CD14-positive monocyte (primary cell): Measurements from ENCODE around the gene IKBKG. TPM values are rescaled to one million over a fixed set of nuclear protein-coding genes. Genes with fewer than 3 reads are reported as not detected.

ENCODE experiments used
- DNase-seq, 3 donors: peaks; one replicate each; pipeline ENCODE4 v3.0.0-alpha.2; 2011 to 2022
- H2AFZ ChIP-seq: 2 replicates; pipeline ENCODE4 v1.6.0; 2012; ENCODE audit warnings: mild to moderate bottlenecking, low read depth, low read length, inconsistent platforms; ENCODE audit not compliant: insufficient read depth, poor library complexity, severe bottlenecking
- H3K27ac ChIP-seq, 2 donors: 1 replicate in 1 of 2; 2 replicates in 1 of 2; pipeline ENCODE4 v1.5.1; 2012 to 2013; ENCODE audit warnings: low read length in 2 of 2, control low read depth in 1 of 2, inconsistent platforms in 1 of 2, low read depth in 1 of 2, mild to moderate bottlenecking in 1 of 2
- H3K27me3 ChIP-seq, 2 donors: one replicate each; pipeline versions ENCODE4 v1.6.0 to v1.6.1; 2011 to 2013; ENCODE audit warnings: low read length in 2 of 2; ENCODE audit not compliant: control insufficient read depth in 2 of 2, insufficient read depth in 2 of 2
- H3K36me3 ChIP-seq, 2 donors: replicated peaks in 1 of 2; 1 replicate in 1 of 2; 2 replicates in 1 of 2; pipeline versions ENCODE4 v1.5.1 to v1.6.1; 2012 to 2013; ENCODE audit warnings: low read length in 2 of 2, control low read depth in 1 of 2, inconsistent platforms in 1 of 2, mild to moderate bottlenecking in 1 of 2; ENCODE audit not compliant: insufficient read depth in 2 of 2, control insufficient read depth in 1 of 2
- H3K4me1 ChIP-seq, 2 donors: 1 replicate in 1 of 2; 2 replicates in 1 of 2; pipeline versions ENCODE4 v1.5.1 to v1.6.1; 2012 to 2013; ENCODE audit warnings: low read length in 2 of 2, control low read depth in 1 of 2, inconsistent platforms in 1 of 2, mild to moderate bottlenecking in 1 of 2, moderate library complexity in 1 of 2; ENCODE audit not compliant: insufficient read depth in 2 of 2, control insufficient read depth in 1 of 2
- H3K4me2 ChIP-seq: replicated peaks from 2 replicates; pipeline ENCODE3; 2012; ENCODE audit warnings: low read length, moderate library complexity, mild to moderate bottlenecking; ENCODE audit not compliant: poor library complexity, severe bottlenecking; ENCODE audit errors: extremely low read depth
- H3K4me3 ChIP-seq, 3 experiments: fragments of 200-600 bp in 1 of 3; sonication (generic) in 1 of 3; replicated peaks in 1 of 3; 1 replicate in 2 of 3; 2 replicates in 1 of 3; pipeline ENCODE4 v1.5.1; 2011 to 2013; ENCODE audit warnings: low read length in 3 of 3, mild to moderate bottlenecking in 3 of 3, control low read depth in 2 of 3, low read depth in 2 of 3, inconsistent platforms in 1 of 3, moderate library complexity in 1 of 3
- H3K79me2 ChIP-seq: 2 replicates; pipeline ENCODE4 v1.6.0; 2012; ENCODE audit warnings: mild to moderate bottlenecking, control low read depth, inconsistent platforms, low read length, moderate library complexity; ENCODE audit not compliant: insufficient read depth
- H3K9ac ChIP-seq: 2 replicates; pipeline ENCODE4 v1.6.0; 2017; ENCODE audit warnings: low read length, mild to moderate bottlenecking; ENCODE audit not compliant: insufficient read depth, poor library complexity, severe bottlenecking
- H3K9me3 ChIP-seq, 2 donors: replicated peaks in 1 of 2; 1 replicate in 1 of 2; 2 replicates in 1 of 2; pipeline versions ENCODE4 v1.5.1 to v1.6.1; 2012 to 2013; ENCODE audit warnings: low read length in 2 of 2, control low read depth in 1 of 2; ENCODE audit not compliant: control insufficient read depth in 1 of 2, insufficient read depth in 1 of 2
- H4K20me1 ChIP-seq: 2 replicates; pipeline ENCODE4 v1.6.0; 2012; ENCODE audit warnings: mild to moderate bottlenecking, low read length, control low read depth, moderate library complexity; ENCODE audit not compliant: insufficient read depth
- H3K27ac Mint-ChIP-seq, 7 donors: one replicate each; pipeline ENCODE4 v1.8.0; 2020; ENCODE audit warnings: mild to moderate bottlenecking in 7 of 7, mixed read lengths in 7 of 7, moderate library complexity in 6 of 7, inconsistent platforms in 2 of 7
- H3K27me3 Mint-ChIP-seq, 3 donors: one replicate each; pipeline ENCODE4 v1.8.0; 2021 to 2022; ENCODE audit warnings: low read depth in 3 of 3, mild to moderate bottlenecking in 3 of 3, mixed read lengths in 3 of 3, moderate library complexity in 3 of 3, inconsistent platforms in 1 of 3
- H3K36me3 Mint-ChIP-seq, 2 donors: one replicate each; pipeline ENCODE4 v1.8.0; 2020; ENCODE audit warnings: mixed read lengths in 2 of 2, inconsistent platforms in 1 of 2, mild to moderate bottlenecking in 1 of 2
- H3K4me1 Mint-ChIP-seq: one replicate; pipeline ENCODE4 v1.8.0; 2020; ENCODE audit warnings: mild to moderate bottlenecking, mixed read lengths
- H3K4me3 Mint-ChIP-seq, 2 donors: one replicate each; pipeline ENCODE4 v1.8.0; 2020; ENCODE audit warnings: mild to moderate bottlenecking in 2 of 2, mixed read lengths in 2 of 2, moderate library complexity in 1 of 2
- H3K9me3 Mint-ChIP-seq, 7 donors: one replicate each; pipeline ENCODE4 v1.8.0; 2020 to 2022; ENCODE audit warnings: mixed read lengths in 7 of 7, mild to moderate bottlenecking in 6 of 7, moderate library complexity in 6 of 7, inconsistent platforms in 2 of 7
- CTCF ChIP-seq: fragments of 200-600 bp; IDR thresholded peaks from one replicate; pipeline ENCODE4 v1.8.0; 2022; ENCODE audit warnings: antibody characterized with exemption, mild to moderate bottlenecking
- WGBS: methylation state at CpG from one replicate; pipeline ENCODE4 v1.1.5; 2013; ENCODE audit warnings: missing lambda C conversion rate; ENCODE audit not compliant: insufficient coverage; 5-methylcytosine and 5-hydroxymethylcytosine counted together
- intact Hi-C, 2 donors: fragments of 100-400 bp; cut with micrococcal nuclease; formaldehyde crosslinking; loops; one replicate each; pipeline versions ENCODE4 v1.15.0 to v1.15.1; 2023
- polyA plus RNA-seq, 3 donors: library from polyadenylated mRNA; depleted of rRNA in 1 of 3; unstranded in 2 of 3; stranded (reverse) in 1 of 3; fragments of 300-500 nt in 2 of 3; fragments of >200 nt in 1 of 3; fragmentation: Illumina TruSeq in 2 of 3; gene quantifications; 1 replicate in 2 of 3; 2 replicates in 1 of 3; pipeline ENCODE4 v1.2.3, GENCODE V29; 2012 to 2021

The IKBKG gene
- polyA plus RNA-seq, 3 donors, result 31.3 to 60.8 (median 33.7) TPM

- no peak overlapping the region for H3K4me2 ChIP-seq
- peak; percentile 92 for TF ChIP-seq CTCF
- H4K20me1 ChIP-seq, result peaks cover 27% of the 10 kb centered on the region
- peaks cover 44 to 59% of the 10 kb centered on the region in 2 donors for H3K36me3 ChIP-seq
- H3K4me3 Mint-ChIP-seq, result no peak overlapping the region
- H3K27me3 ChIP-seq, result no peaks in the 10 kb centered on the region
- H3K4me1 Mint-ChIP-seq, result peaks cover 2% of the 10 kb centered on the region
- H2AFZ ChIP-seq, result no peak overlapping the region
- DNase-seq, result peak; percentile 82 to 87 (median 86)
- H3K4me3 ChIP-seq, result no peak overlapping the region
- peaks cover 42 to 69% of the 10 kb centered on the region in 2 donors for H3K36me3 Mint-ChIP-seq
- H3K4me1 ChIP-seq, result peaks cover 5 to 6% of the 10 kb centered on the region in 2 donors
- H3K27ac Mint-ChIP-seq, result peak overlapping the region in 6 of 7 donors; percentile 37 to 91 (median 72)
- H3K79me2 ChIP-seq, result peaks cover 32% of the 10 kb centered on the region
- peak overlapping the region; percentile 38 to 42 for H3K27ac ChIP-seq
- peaks cover 0 to 11% (median 0%) of the 10 kb centered on the region in 3 donors for H3K27me3 Mint-ChIP-seq
- H3K9ac ChIP-seq, result no peak overlapping the region
- intact Hi-C loops, result loop anchor here (2.0 to 5.0 kb wide), 3 partner anchors 137 to 162 kb away; partner anchors contain the start of genes FLNA (in 1 of the 2) and RPL10 (in 1 of the 2)
- H3K9me3 ChIP-seq, result no peaks in the 10 kb centered on the region
- H3K9me3 Mint-ChIP-seq, result peaks cover 0 to 1% (median 0%) of the 10 kb centered on the region in 7 donors
- WGBS, result 35% methylated on average over 14 of the region's 34 CpGs
Measured at GRCh38 chrX:154534526-154535322, 12.7 kb upstream of the IKBKG start.

- peaks cover 38 to 60% of the 10 kb centered on the region in 2 donors for H3K36me3 ChIP-seq
- no peaks in the 10 kb centered on the region for H3K9me3 ChIP-seq
- WGBS, result 100% methylated on average over 1 of the region's 9 CpGs
- peaks cover 0 to 3% (median 0%) of the 10 kb centered on the region in 7 donors for H3K9me3 Mint-ChIP-seq
- no peak overlapping the region for H3K27ac ChIP-seq
- DNase-seq, result no peak
- no peak overlapping the region for H3K9ac ChIP-seq
- intact Hi-C loops, result loop anchor here in 1 of 2 donors (2.0 kb wide), 1 partner anchor 163 kb away; no protein-coding TSS in a partner anchor
- peak overlapping the region in 3 of 7 donors; percentile 30 to 41 (median 32) for H3K27ac Mint-ChIP-seq
- no peak overlapping the region for H3K4me3 Mint-ChIP-seq
- no peak for TF ChIP-seq CTCF
- peaks cover 10% of the 10 kb centered on the region for H3K4me1 Mint-ChIP-seq
- peaks cover 10 to 14% of the 10 kb centered on the region in 2 donors for H3K4me1 ChIP-seq
- H3K4me3 ChIP-seq, result no peak overlapping the region
- no peak overlapping the region for H2AFZ ChIP-seq
- peaks cover 38% of the 10 kb centered on the region for H3K79me2 ChIP-seq
- H3K4me2 ChIP-seq, result no peak overlapping the region
- H4K20me1 ChIP-seq, result peaks cover 27% of the 10 kb centered on the region
- H3K36me3 Mint-ChIP-seq, result peaks cover 41 to 75% of the 10 kb centered on the region in 2 donors
- H3K27me3 Mint-ChIP-seq, result peaks cover 0 to 10% (median 0%) of the 10 kb centered on the region in 3 donors
- no peaks in the 10 kb centered on the region for H3K27me3 ChIP-seq
Measured at GRCh38 chrX:154535892-154536291, 11.5 kb upstream of the IKBKG start.
